WI38 (cell line): ENCODE results near the gene PLCL1.
"Not testable (repeated sequence)": the region's sequence is repeated elsewhere in the genome, so short reads cannot be mapped to it uniquely, and the experiment has no call there.

ENCODE experiments used
- H3K4me3 ChIP-seq: 2 replicates; pipeline ENCODE4 v1.5.1; 2011; ENCODE audit warnings: low read depth, mild to moderate bottlenecking, control low read depth, low read length
- CTCF ChIP-seq: IDR thresholded peaks from 2 replicates; pipeline ENCODE4 v1.5.1; 2012; ENCODE audit warnings: low read depth, mild to moderate bottlenecking, control low read depth, low read length

Gene PLCL1

GRCh38 chr2:198008230-198008629, 203.8 kb downstream of the PLCL1 start:
- no peak overlapping the region for H3K4me3 ChIP-seq
- TF ChIP-seq CTCF, result no peak

DNA sequence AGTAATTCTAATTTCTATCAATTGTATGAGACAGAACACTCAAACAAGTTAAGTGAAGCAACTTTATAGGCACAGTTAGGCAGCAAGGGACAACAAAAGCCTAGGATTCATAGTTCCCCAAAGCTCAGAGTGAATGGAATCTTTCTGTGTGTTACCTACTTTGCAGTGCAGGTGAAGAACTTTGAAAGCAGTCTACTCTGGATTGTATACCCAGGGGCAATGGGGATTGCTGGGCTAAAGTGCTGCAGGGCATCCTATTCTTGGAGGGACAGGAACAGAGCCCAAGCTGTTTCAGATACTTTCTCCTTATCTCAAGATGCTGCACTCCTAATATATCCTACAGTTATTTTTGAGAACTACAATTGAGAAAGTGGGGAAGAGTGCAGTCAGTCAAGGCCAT, 207.6 kb downstream of the PLCL1 start:
- no peak for TF ChIP-seq CTCF
- H3K4me3 ChIP-seq, result no peak overlapping the region

GRCh38 chr2:198016243-198016642, 211.8 kb downstream of the PLCL1 start:
- H3K4me3 ChIP-seq, result no peak overlapping the region

GRCh38 chr2:198017068-198017467, 212.7 kb downstream of the PLCL1 start:
- no peak for TF ChIP-seq CTCF
- H3K4me3 ChIP-seq, result no peak overlapping the region

More at GRCh38 chr2:198016243-198016642, 211.8 kb downstream of the PLCL1 start:
- TF ChIP-seq CTCF, result no peak

DNA sequence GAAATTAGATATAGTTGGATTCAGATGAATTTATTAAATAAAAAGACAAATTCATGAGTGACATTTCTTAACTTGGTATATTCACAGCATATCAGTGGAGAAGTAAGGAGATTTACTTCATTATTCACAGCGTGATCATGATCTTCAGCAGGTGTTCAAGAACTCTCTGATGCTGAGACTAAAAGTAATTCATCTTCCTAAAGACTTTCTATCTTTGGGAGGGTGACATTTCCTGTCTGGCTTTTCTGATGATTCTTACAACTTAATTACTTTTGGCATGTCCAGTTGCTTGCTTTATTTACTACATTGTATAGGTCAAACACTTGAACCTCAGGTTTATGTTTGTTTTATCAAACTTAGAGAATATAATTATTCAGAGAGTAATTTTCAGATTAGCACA, 224.6 kb downstream of the PLCL1 start:
- H3K4me3 ChIP-seq, result no peak overlapping the region
- TF ChIP-seq CTCF, result no peak

GRCh38 chr2:198029576-198029975, 225.2 kb downstream of the PLCL1 start:
- not testable (repeated sequence) for H3K4me3 ChIP-seq

DNA sequence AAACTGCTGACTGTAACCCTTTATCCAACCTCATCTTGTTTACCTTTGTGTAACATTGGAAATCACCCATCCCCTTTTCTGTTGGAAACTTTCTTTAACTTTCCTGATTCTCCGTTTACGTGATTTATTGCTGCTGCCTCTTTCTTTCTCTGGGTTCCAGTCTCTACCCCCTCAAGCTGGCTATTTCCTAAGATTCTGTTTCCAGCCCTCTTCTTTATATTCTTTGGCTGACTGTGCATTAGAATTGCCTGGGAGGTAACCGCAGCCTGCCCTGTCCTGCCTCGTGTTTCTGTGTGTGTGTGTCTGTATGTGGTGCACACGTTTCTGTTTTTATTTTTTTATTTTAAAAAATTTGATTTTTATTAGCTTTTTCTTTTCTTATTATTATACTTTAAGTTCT, 229.2 kb downstream of the PLCL1 start:
- no peak for TF ChIP-seq CTCF
- no peak overlapping the region for H3K4me3 ChIP-seq

DNA sequence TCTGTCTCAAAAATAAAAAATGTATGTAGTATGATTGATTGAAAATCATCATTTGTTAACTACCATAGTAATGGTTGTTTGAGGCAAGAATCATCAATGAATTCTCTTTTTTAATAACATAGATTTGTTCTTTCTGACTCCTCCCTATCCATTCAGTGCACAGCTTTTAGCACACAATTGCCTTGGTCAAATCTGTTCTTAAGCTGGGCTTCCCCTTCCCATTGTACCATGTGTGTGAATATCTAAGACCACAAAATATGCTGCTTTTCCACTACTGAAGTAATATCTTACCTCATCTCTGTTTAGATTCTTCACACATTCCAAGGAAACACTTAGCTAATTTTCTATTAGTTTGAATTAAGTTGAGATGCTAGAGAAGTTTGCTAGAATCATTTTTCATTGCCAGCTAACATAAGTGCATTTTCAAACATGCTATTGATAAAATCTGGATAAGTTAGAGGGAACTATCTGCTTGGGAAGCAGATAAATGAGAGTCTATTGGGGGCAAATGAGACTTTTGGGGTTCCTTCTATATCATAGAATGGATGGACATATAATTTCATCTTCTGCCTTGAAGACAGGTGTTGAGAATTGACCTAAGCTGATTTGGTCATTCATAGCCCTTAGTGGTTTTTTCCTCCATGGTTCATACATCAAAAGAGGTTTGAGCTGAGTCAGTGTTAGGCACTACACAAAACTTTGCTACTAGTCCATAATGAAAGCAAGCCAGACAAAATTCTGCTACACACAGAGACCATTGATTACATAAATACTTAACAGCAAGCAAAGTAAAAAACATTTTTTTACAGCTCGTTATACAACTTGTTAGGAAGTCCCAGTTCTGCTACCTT, 231.9 kb downstream of the PLCL1 start:
- no peak overlapping the region for H3K4me3 ChIP-seq
- TF ChIP-seq CTCF, result no peak
